Activated CD4-positive, alpha-beta T cell treated with anti-CD3 and anti-CD28 coated beads, Interleukin-2, amount 10 ng/mL, durations not matched to agents 7 days and 5 days (primary cell): ENCODE data around the gene MYH14. TPM values are rescaled to one million over a fixed set of nuclear protein-coding genes. Genes with fewer than 3 reads are reported as not detected.
"Not testable (repeated sequence)": the region's sequence is repeated elsewhere in the genome, so short reads cannot be mapped to it uniquely, and the experiment has no call there.

Experiments used
- CTCF ChIA-PET: fragments of 350-600 bp; sonication (Branson Sonifier 250); formaldehyde crosslinking; loops from one replicate; lab custom pipeline; 2021; ENCODE audit warnings: antibody characterized with exemption; lab: Charles Lee
- POLR2A ChIA-PET: fragments of 350-600 bp; sonication (Branson Sonifier 250); formaldehyde crosslinking; loops from one replicate; lab custom pipeline; 2021; ENCODE audit warnings: antibody characterized with exemption; lab: Charles Lee
- DNase-seq: peaks from one replicate; pipeline ENCODE4 v3.0.0-alpha.2; 2020
- H3K27ac Mint-ChIP-seq: one replicate; pipeline ENCODE4 v1.8.0; 2021; ENCODE audit warnings: mild to moderate bottlenecking, moderate library complexity, mixed read lengths
- H3K27me3 Mint-ChIP-seq: one replicate; pipeline ENCODE4 v1.8.0; 2021; ENCODE audit warnings: mixed read lengths
- H3K36me3 Mint-ChIP-seq: one replicate; pipeline ENCODE4 v1.8.0; 2021; ENCODE audit warnings: low read depth, mixed read lengths
- H3K4me1 Mint-ChIP-seq: one replicate; pipeline ENCODE4 v1.8.0; 2021; ENCODE audit warnings: mixed read lengths
- H3K4me3 Mint-ChIP-seq: one replicate; pipeline ENCODE4 v1.8.0; 2021; ENCODE audit warnings: mild to moderate bottlenecking, moderate library complexity, mixed read lengths
- H3K9me3 Mint-ChIP-seq: one replicate; pipeline ENCODE4 v1.8.0; 2021; ENCODE audit warnings: mixed read lengths
- total RNA-seq, 2 experiments: library from RNA; stranded (reverse); gene quantifications; one replicate each; pipeline ENCODE4 v1.2.3, GENCODE V29; 2021

Gene MYH14
- total RNA-seq, 2 experiments from 2014 or later: not detected

DNA sequence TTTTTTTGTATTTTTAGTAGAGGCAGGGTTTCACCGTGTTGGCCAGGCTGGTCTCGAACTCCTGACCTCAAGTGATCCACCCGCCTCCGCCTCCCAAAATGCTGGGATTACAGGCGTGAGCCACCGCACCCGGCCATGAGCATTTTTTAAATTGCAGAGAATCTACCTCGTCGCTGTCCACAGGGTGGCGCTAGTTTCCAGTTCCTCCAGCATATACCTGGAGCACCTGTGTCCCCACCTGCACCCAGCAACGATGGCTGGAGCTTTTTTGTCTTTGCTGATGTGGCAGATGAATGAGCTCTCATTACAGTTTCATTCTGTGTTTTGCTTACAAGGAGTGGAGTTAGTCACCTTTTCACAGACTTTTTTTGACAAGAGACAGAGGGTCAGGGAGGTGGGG is 34.1 kb downstream of the MYH14 start:
- H3K9me3 Mint-ChIP-seq, POLR2A ChIA-PET, H3K27ac Mint-ChIP-seq, DNase-seq, H3K27me3 Mint-ChIP-seq, H3K4me3 Mint-ChIP-seq, H3K4me1 Mint-ChIP-seq, H3K36me3 Mint-ChIP-seq: not testable (repeated sequence)
- CTCF ChIA-PET: interaction anchor here (1.3 to 1.4 kb wide), 3 partner anchors 15 to 336 kb away, joined by 3 read pairs; partner anchors contain the start of gene KCNC3

DNA sequence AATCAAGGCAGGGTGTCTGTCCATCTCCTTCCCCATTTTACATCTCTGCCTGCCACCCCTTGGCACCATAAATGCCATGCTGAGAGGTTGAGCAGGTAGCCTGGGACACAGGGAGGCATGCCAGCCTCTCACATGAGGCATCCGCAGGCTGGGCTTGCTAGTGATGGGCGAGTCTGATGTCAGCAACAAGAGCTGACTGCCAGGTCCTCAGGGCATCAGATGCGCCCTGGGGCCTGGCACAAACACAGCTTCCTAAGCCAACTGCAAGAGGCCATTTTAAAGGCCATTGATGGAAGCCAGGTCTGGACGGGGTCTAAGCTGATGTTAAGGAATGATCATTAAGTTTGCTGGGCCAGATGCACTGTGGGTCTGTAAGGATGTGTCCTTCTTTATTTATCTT is 34.6 kb downstream of the MYH14 start:
- H3K9me3 Mint-ChIP-seq: no peaks in the 10 kb centered on the region
- CTCF ChIA-PET: interaction anchor here (1.3 to 1.4 kb wide), 3 partner anchors 14 to 335 kb away, joined by 3 read pairs; partner anchors contain the start of gene KCNC3
- POLR2A ChIA-PET: no interaction called here
- H3K27me3 Mint-ChIP-seq: no peaks in the 10 kb centered on the region
- no peak overlapping the region for H3K4me3 Mint-ChIP-seq
- no peak for DNase-seq
- H3K27ac Mint-ChIP-seq: no peak overlapping the region
- no peaks in the 10 kb centered on the region for H3K36me3 Mint-ChIP-seq
- no peaks in the 10 kb centered on the region for H3K4me1 Mint-ChIP-seq

DNA sequence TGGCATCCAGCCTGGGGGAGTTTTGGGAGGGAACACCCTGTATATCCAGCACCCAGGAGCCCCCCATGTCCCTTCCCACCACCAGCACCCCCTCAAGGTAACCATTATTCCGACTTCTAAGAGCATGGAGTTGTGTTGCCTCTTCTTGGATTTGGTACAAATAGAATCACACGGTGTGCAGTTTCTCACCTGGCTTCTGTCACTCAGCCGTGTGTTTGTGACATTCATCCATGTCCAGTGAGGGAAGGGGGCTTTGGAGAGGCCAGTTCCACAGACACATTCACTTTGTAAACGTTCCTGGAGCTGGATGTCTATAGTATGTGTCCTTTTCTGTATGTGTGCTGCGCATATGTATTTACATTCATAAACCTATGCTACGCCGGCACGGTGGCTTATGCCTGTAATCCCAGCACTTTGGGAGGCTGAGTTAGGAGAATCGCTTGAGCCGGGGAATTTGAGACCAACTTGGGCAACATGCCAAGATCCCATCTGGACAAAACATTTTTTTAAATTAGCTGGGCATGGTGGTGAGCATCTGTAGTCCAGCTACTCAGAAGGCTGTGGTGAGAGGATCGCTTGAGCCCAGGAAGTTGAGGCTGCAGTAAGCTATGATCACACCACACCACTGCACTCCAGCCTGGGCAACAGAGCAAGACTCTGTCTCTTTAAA is 36.6 kb downstream of the MYH14 start:
- H3K27me3 Mint-ChIP-seq: no peaks in the 10 kb centered on the region
- no peaks in the 10 kb centered on the region for H3K4me1 Mint-ChIP-seq
- no peak overlapping the region for H3K4me3 Mint-ChIP-seq
- no peak overlapping the region for H3K27ac Mint-ChIP-seq
- CTCF ChIA-PET: no interaction called here
- H3K9me3 Mint-ChIP-seq: no peaks in the 10 kb centered on the region
- DNase-seq: no peak
- POLR2A ChIA-PET: no interaction called here
- H3K36me3 Mint-ChIP-seq: no peaks in the 10 kb centered on the region

DNA sequence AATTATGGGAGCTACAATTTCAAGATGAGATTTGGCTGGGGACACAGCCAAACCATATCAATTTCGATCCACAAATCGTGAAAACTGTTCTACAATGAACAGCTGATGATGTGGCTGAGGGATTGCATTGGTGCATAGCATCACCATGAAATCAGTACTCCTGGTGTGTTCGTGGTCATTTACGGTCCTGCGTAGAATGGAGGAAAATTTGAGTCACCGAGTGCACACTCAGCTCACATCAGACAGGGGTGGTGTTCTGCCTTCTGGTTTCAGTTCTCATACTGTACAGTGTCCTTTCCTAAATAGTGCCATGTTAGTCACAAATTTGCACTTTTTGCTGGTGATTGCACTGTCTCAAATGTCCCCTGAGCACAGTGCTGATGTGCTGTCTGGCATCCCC is 39.2 kb downstream of the MYH14 start:
- no peaks in the 10 kb centered on the region for H3K4me1 Mint-ChIP-seq
- H3K27me3 Mint-ChIP-seq: no peaks in the 10 kb centered on the region
- no peak for DNase-seq
- H3K4me3 Mint-ChIP-seq: no peak overlapping the region
- no peaks in the 10 kb centered on the region for H3K36me3 Mint-ChIP-seq
- H3K9me3 Mint-ChIP-seq: no peaks in the 10 kb centered on the region
- ChIA-PET POLR2A (no interaction called here), CTCF (no interaction called here)
- no peak overlapping the region for H3K27ac Mint-ChIP-seq

DNA sequence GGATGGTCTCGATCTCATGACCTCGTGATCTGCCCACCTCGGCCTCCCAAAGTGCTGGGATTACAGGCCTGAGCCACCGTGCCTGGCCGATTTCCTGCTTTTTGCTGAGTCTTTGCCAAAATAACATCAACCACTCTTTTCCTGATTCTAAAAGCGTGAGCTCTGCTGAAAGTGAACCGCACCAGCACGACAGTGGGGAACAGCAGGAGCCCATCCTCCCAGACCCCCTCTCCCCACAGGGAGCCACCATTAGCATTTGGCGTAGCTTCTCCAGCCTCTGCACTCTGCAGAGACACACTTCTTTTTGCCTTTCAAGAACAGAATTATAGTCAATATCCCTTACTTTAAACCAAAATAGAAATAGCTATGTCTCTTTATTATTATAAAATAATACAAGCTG is 41.3 kb downstream of the MYH14 start:
- CTCF ChIA-PET: no interaction called here
- no peak for DNase-seq
- Mint-ChIP-seq H3K36me3 (no peaks in the 10 kb centered on the region), H3K4me3 (no peak overlapping the region), H3K9me3 (no peaks in the 10 kb centered on the region), H3K27me3 (no peaks in the 10 kb centered on the region), H3K4me1 (no peaks in the 10 kb centered on the region), H3K27ac (no peak overlapping the region)
- POLR2A ChIA-PET: no interaction called here

DNA sequence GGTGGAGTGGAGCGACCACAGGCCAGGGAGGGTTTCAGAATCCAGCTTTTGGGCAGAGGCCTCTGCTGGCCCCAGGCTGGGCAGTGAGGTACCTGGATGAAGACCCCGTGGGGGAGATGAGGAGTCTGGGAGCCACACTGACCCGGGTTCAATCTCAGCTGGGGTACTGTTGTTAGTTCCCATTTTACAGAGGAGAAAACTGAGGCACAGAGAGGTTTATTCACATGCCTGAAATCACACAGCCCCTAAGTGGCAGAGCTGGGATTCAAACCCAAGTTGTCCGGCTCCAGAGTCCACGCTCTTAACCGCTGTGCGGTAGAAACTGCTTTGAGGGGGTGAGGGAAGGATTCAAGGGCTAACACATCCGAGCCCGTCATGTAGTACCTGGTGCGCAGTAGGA is 45.0 kb downstream of the MYH14 start:
- DNase-seq: no peak
- CTCF ChIA-PET: no interaction called here
- POLR2A ChIA-PET: no interaction called here

DNA sequence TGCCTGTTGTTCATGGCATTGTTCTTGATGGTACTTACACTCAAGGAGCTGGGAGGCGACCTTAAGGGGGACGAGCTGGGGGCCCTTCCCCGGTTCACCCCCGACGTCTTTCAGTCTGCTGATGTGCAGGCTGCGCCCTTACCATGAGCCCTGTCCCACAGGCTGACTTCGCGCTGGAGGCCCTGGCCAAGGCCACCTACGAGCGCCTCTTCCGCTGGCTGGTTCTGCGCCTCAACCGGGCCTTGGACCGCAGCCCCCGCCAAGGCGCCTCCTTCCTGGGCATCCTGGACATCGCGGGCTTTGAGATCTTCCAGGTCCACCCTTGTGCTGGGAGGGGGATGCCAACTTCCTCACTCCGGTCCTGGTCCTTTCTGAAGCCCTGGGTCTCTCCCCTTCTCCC is 45.4 kb downstream of the MYH14 start:
- POLR2A ChIA-PET: no interaction called here
- Mint-ChIP-seq H3K27ac (no peak overlapping the region), H3K36me3 (no peaks in the 10 kb centered on the region)

More for the DNA sequence above, 45.0 kb downstream of the MYH14 start:
- peaks cover 11% of the 10 kb centered on the region for H3K9me3 Mint-ChIP-seq
- H3K27me3 Mint-ChIP-seq: no peaks in the 10 kb centered on the region
- H3K27ac Mint-ChIP-seq: no peak overlapping the region
- H3K36me3 Mint-ChIP-seq: no peaks in the 10 kb centered on the region
- H3K4me3 Mint-ChIP-seq: no peak overlapping the region
- H3K4me1 Mint-ChIP-seq: no peaks in the 10 kb centered on the region

DNA sequence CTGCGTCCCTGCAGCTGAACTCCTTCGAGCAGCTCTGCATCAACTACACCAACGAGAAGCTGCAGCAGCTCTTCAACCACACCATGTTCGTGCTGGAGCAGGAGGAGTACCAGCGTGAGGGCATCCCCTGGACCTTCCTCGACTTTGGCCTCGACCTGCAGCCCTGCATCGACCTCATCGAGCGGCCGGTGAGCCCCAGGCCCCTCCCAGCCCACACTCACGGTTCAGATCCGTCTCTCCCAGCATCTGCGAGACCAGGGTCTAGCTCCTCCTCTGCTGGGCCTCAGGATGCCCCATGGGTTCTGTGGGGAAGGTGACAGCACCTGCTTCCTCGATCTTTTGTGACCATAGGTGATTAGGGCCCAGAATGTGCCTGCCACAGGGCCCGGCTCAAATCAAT is 46.2 kb downstream of the MYH14 start:
- H3K27ac Mint-ChIP-seq: no peak overlapping the region
- H3K27me3 Mint-ChIP-seq: no peaks in the 10 kb centered on the region
- no peak for DNase-seq
- H3K9me3 Mint-ChIP-seq: peaks cover 17% of the 10 kb centered on the region
- ChIA-PET CTCF (no interaction called here), POLR2A (no interaction called here)
- H3K4me1 Mint-ChIP-seq: no peaks in the 10 kb centered on the region
- no peak overlapping the region for H3K4me3 Mint-ChIP-seq
- no peaks in the 10 kb centered on the region for H3K36me3 Mint-ChIP-seq

More for the DNA sequence above, 45.4 kb downstream of the MYH14 start:
- no peak overlapping the region for H3K4me3 Mint-ChIP-seq
- no peaks in the 10 kb centered on the region for H3K4me1 Mint-ChIP-seq
- no peak for DNase-seq
- no peaks in the 10 kb centered on the region for H3K27me3 Mint-ChIP-seq
- CTCF ChIA-PET: no interaction called here
- peaks cover 11% of the 10 kb centered on the region for H3K9me3 Mint-ChIP-seq

DNA sequence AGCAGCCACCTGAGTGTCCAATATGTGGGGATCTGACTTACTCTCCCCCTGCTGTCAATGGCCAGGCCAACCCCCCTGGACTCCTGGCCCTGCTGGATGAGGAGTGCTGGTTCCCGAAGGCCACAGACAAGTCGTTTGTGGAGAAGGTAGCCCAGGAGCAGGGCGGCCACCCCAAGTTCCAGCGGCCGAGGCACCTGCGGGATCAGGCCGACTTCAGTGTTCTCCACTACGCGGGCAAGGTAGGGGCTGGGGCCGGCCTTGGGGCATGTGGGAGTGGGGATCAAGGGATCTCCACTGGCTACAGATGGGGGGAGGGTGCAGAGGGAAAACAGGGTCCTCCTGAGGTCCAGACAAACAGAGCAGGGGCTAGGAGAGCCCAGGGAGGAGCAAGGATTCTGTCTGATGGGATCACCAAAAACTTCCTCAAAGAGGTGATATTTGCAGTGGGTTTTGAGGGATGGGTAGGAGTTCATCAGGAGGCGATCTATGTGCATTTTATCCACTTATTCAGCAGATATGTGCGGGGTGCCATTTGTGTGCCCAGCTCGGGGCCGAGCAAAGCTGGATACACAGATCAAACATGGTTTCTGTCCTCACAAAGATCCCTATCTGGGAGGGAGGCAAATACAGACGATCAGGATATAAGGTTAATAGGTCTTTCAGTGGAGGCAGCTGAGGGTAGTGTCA is 47.2 kb downstream of the MYH14 start:
- H3K9me3 Mint-ChIP-seq: peaks cover 21% of the 10 kb centered on the region
- no peak overlapping the region for H3K27ac Mint-ChIP-seq
- no peaks in the 10 kb centered on the region for H3K36me3 Mint-ChIP-seq
- no peaks in the 10 kb centered on the region for H3K4me1 Mint-ChIP-seq
- no peak overlapping the region for H3K4me3 Mint-ChIP-seq
- CTCF ChIA-PET: no interaction called here
- H3K27me3 Mint-ChIP-seq: no peaks in the 10 kb centered on the region
- DNase-seq: no peak
- POLR2A ChIA-PET: no interaction called here

DNA sequence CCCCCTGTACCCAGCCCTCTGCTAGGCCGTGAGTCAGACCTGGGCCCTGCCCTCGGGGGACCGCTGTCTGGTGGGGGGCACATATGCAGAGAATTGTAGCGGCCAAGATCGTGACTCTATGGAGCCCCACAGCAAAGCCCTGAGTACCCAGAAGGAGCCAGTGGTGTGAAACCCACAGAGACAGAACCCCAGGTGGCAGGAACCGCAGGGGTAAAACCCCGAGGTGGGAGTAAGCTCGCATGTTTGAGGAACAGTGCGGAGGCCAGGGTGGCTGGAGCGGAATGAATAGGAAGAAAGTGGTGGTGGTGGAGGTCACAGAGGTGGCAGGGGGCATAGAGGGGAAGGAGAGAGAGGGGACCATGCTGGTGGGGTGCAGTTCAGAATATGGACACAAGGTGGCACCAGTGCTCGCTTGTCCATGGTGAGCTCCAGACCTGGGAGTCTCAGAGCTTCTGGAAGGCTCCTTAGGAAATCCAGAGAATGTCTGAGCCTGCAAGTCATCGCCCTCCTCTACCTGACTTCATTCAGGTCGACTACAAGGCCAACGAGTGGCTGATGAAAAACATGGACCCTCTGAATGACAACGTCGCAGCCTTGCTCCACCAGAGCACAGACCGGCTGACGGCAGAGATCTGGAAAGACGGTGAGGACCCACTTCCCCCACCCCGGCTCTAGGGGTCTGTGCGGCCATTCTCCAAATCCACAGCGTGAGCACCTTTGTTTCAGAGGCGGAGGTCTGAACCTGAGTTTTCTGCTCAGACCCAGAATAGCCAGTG is 48.9 kb downstream of the MYH14 start:
- H3K27ac Mint-ChIP-seq: no peak overlapping the region
- no peaks in the 10 kb centered on the region for H3K4me1 Mint-ChIP-seq
- ChIA-PET POLR2A (no interaction called here), CTCF (interaction anchor here (0.6 to 1.2 kb wide), 2 partner anchors 14 to 257 kb away, joined by 3 read pairs; no protein-coding TSS in a partner anchor)
- H3K9me3 Mint-ChIP-seq: peaks cover 21% of the 10 kb centered on the region
- H3K4me3 Mint-ChIP-seq: no peak overlapping the region
- peak; percentile 23 for DNase-seq
- H3K36me3 Mint-ChIP-seq: no peaks in the 10 kb centered on the region
- no peaks in the 10 kb centered on the region for H3K27me3 Mint-ChIP-seq

DNA sequence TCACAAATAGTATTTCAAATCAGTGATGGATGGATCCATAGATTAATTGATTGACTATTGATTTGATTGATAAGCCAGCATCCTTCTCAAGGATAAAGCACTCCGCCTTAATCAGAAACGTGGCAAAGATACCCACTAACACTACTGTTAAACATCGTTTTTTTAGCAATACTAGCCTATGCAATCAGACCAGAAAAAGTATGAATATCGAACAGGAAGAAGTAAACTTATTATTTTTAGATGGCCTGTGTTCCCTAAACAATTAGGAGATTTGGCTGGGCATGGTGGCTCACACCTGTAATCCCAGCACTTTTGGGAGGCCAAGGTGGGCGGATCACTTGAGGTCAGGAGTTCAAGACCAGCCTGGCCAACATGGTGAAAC is 49.5 kb downstream of the MYH14 start:
- POLR2A ChIA-PET: no interaction called here
- peaks cover 21% of the 10 kb centered on the region for H3K9me3 Mint-ChIP-seq
- H3K36me3 Mint-ChIP-seq: no peaks in the 10 kb centered on the region

DNA sequence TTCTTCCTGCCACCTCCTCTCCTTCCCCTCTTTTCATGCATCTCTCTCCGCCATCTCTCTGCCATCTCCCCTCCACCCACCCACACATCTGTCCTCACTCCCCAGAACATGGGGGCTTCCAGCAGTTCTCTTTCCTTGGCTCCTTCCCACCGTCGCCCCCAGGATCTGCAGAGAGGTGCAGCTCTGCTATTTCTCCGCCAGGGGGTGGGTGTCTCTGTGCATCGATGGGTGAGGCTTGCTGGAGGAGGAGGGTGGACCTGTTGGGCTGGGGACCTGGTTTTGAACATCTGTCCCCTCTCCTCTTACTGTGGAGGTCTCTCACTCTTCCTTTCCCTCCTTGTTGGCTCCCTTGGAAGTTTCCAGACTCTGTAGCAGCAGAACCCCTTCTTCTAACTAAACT is 51.7 kb downstream of the MYH14 start:
- DNase-seq: no peak
- POLR2A ChIA-PET: no interaction called here
- CTCF ChIA-PET: interaction anchor here (1.0 to 1.6 kb wide), 2 partner anchors 13 to 74 kb away, joined by 4 read pairs; partner anchors contain the start of gene KCNC3
- H3K27me3 Mint-ChIP-seq: no peaks in the 10 kb centered on the region
- H3K27ac Mint-ChIP-seq: no peak overlapping the region
- H3K4me3 Mint-ChIP-seq: no peak overlapping the region
- peaks cover 21% of the 10 kb centered on the region for H3K9me3 Mint-ChIP-seq
- H3K4me1 Mint-ChIP-seq: no peaks in the 10 kb centered on the region
- H3K36me3 Mint-ChIP-seq: no peaks in the 10 kb centered on the region

More for the DNA sequence above, 49.5 kb downstream of the MYH14 start:
- Mint-ChIP-seq H3K4me3 (no peak overlapping the region), H3K27me3 (no peaks in the 10 kb centered on the region), H3K4me1 (no peaks in the 10 kb centered on the region), H3K27ac (no peak overlapping the region)
- CTCF ChIA-PET: interaction anchor here (0.6 to 1.2 kb wide), 2 partner anchors 15 to 256 kb away, joined by 3 read pairs; no protein-coding TSS in a partner anchor
- no peak for DNase-seq

DNA sequence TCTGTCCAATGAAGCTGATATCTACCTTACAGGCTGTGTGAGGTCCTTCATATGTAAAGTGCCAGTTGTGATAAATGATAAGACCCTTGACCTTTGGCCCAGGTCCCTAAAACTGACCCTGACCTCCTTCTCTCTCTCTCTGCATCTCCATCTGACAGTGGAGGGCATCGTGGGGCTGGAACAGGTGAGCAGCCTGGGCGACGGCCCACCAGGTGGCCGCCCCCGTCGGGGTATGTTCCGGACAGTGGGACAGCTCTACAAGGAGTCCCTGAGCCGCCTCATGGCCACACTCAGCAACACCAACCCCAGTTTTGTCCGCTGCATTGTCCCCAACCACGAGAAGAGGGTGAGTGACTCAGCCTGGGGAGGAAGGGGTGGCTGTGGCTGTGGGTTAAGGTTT is 53.7 kb downstream of the MYH14 start:
- Mint-ChIP-seq H3K4me3 (no peak overlapping the region), H3K4me1 (no peaks in the 10 kb centered on the region), H3K27me3 (no peaks in the 10 kb centered on the region), H3K9me3 (peaks cover 18% of the 10 kb centered on the region), H3K27ac (no peak overlapping the region), H3K36me3 (no peaks in the 10 kb centered on the region)
- ChIA-PET CTCF (no interaction called here), POLR2A (no interaction called here)
- DNase-seq: no peak
